ENCODE measurements around the gene SRSF6.
"Not testable (repeated sequence)": the region's sequence is repeated elsewhere in the genome, so short reads cannot be mapped to it uniquely, and the experiment has no call there.

Gene SRSF6

GRCh38 chr20:43477193-43477592, 19.5 kb downstream of the SRSF6 start:
- no peak for DNase-seq (ENCODE audit: low read depth)

DNA sequence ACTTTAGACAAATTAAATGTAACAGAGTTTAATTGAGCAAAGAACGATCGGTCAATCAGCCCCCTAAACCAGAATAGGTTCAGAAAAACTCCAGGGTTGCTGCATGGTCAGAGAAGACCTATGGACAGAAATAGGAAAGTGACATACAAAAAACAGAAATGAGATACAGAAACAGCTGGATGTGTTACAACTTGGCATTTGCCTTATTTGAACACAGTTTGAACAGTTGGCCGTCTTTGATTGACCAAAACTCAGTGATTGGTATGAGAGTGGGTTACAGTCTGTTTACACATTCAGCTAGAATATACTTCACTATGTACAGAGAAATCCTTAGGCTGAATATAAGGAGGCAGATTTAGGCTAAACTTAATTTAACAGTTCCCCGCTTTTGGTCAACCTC, 19.9 kb downstream of the SRSF6 start:
- DNase-seq (ENCODE audit: low read depth) = no peak

DNA sequence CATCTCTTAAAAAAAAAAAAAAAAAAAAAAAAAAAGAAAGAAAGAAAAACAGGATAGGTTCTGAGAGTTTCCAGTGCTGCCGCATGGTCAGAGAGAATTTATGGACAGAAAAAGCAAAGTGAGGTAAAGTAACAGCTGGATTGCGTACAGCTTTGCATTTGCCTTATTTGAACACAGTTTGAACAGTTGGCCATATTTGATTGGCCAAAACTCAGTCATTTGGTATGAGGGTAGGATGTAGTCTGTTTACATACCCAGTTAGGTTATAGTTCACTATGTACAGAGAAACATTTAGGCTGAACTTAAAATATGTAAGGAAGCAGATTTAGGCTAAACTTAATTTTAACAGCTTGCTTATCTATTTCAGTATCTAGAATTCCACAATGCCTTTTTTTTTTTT, 32.3 kb downstream of the SRSF6 start:
- DNase-seq (ENCODE audit: low read depth) = no peak

DNA sequence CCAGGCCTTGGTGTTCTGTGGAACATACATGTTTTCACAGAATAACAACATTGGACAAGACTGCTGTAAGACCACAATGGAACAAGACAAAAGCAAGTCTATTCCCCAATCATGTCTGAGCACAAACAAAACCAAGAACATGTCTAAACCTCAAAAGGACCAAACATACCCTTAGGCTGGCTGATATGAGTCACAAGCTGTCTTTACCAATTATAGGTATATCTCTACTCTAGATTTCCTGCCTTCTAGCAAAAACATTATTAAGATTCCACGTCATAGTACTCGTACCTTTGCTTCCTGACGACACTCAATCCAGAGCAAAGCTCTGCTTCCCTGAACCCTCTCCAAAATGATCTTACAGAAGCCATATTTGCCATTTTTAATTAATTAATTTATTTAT, 34.4 kb downstream of the SRSF6 start:
- DNase-seq (ENCODE audit: low read depth) = no peak

- no peak for DNase-seq (ENCODE audit: low read depth)
Measured at GRCh38 chr20:43495388-43495787, 37.7 kb downstream of the SRSF6 start.

DNA sequence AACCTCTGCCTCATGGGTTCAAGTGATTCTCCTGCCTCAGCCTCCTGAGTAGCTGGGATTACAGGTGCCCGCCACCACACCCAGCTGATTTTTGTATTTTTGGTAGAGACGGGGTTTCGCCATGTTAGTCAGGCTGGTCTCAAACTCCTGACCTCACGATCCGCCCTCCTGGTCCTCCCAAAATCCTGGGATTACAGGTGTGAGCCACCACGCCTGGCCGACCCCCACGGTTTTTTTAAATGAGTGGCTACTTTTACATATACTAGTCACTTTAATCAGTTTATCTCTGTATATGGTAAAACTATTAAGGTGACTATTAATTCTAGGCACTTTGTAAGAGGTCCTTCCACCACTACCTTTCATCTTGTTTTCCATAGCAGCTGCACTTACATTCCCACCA, 44.3 kb downstream of the SRSF6 start:
- DNase-seq (ENCODE audit: low read depth) = not testable (repeated sequence)

DNA sequence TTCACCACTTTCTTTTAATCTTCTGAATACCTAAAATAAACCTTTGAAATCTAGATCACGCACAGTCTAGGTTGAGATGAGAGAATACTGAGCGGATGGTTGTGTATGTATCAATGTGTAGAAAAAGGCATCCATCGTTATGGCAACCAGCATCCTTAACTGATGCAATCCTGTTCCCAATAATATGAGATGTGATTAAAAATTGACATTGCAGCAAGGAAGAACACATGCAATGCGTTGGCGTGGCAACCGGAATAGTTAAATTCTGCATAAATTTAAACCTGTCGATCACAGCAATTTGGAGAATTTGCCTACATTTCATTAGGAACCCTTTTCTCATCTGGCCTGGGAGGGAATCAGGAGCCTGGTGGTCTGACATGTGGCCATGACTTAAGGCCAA, 48.5 kb downstream of the SRSF6 start:
- no peak for DNase-seq (ENCODE audit: low read depth)

- DNase-seq (ENCODE audit: low read depth) = no peak
Measured at GRCh38 chr20:43507150-43508080, 49.7 kb downstream of the SRSF6 start, which contains the start of gene L3MBTL1. Gene L3MBTL1, plus strand, starts transcription at chr20:43507697. Its CDS starts 5,807 bp downstream, at chr20:43513504.

DNA sequence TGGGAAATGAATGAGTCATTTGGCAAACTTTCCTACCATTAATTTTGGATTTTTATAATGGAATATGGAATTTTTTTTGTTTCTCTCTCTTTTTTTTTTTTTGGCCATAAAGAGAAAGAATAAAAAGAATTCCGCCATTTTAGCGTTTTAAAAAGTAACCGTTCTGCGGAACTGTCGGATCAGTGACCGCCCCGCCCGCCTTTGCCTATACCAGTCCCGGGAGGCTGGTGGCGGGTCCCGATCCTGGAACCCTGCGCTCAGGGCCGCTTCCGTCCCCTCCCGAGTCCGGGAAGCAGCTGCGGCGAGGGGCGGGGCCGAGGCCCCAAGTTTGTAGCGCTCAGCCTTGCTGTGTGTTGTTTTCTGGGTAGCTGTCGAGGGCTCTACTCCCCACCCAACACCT, 50.4 kb downstream of the SRSF6 start:
- DNase-seq (ENCODE audit: low read depth) = no peak

DNA sequence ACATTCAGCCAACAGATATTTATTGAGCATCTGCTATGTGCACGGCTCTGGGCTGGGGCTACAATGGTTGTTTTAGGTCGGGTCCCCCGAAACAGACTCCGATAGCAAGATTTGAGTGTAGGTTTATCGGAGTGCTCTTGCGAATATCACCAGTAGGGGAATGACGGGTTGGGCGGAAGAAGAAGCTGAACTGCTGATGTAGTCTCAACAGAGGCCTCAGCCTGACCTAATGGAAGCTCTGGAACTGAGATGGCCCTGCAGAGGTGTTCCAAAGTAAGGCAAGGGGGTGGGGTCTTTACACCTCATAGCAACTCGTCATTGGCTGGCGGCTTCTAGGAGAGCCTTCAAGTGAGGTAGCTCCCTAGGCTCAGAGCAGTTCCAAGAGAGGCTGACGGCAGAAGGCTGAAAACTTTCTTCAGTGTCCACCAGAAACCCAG, 50.9 kb downstream of the SRSF6 start:
- no peak for DNase-seq (ENCODE audit: low read depth)

GRCh38 chr20:43511879-43512278, 54.2 kb downstream of the SRSF6 start:
- DNase-seq (ENCODE audit: low read depth) = no peak

GRCh38 chr20:43513372-43513930, 55.8 kb downstream of the SRSF6 start:
- no peak for DNase-seq (ENCODE audit: low read depth)
